ENCODE results near the gene GTPBP1. TPM values are rescaled to one million over a fixed set of nuclear protein-coding genes. Genes with fewer than 3 reads are reported as not detected.

Gene GTPBP1
- total RNA-seq, 4 donors from 2014 or later, result 53.1 to 79.9 (median 72.7) TPM

- intact Hi-C loops (cut with DNase I; ENCODE audit: low total_unique reads), result loop anchor here (10.0 kb wide), 2 partner anchors 103 to 213 kb away; no protein-coding TSS in a partner anchor
- no peak for DNase-seq (ENCODE audit: low spot score in 2 of 2)
- WGBS, 2 donors, result 82 to 85% methylated on average over 11 to 12 of the region's 20 CpGs
- no peak overlapping the region for H3K4me3 ChIP-seq (ENCODE audit: low read depth, poor library complexity, severe bottlenecking)
- no peak for TF ChIP-seq POLR2A (IDR thresholded peaks at IDR 0.05)
- TF ChIP-seq CTCF (IDR thresholded peaks at IDR 0.05), result no peak
Measured at GRCh38 chr22:38761202-38762162, 55.7 kb downstream of the GTPBP1 start.

- 75 to 79% methylated on average over 11 of the region's 11 CpGs for WGBS, 2 donors
- H3K4me3 ChIP-seq (ENCODE audit: low read depth, poor library complexity, severe bottlenecking), result no peak overlapping the region
- intact Hi-C loops (cut with DNase I; ENCODE audit: low total_unique reads), result loop anchor here (10.0 kb wide), 2 partner anchors 102 to 212 kb away; no protein-coding TSS in a partner anchor
- TF ChIP-seq CTCF (IDR thresholded peaks at IDR 0.05) (no peak), POLR2A (IDR thresholded peaks at IDR 0.05) (no peak)
- no peak for DNase-seq (ENCODE audit: low spot score in 2 of 2)
Measured at GRCh38 chr22:38762551-38762983, 56.8 kb downstream of the GTPBP1 start.

GRCh38 chr22:38766076-38766777 is 60.5 kb downstream of the GTPBP1 start:
- DNase-seq (ENCODE audit: low spot score in 2 of 2), result peak; percentile 47 to 91
- TF ChIP-seq POLR2A (IDR thresholded peaks at IDR 0.05) (no peak), CTCF (IDR thresholded peaks at IDR 0.05) (no peak)
- 47 to 50% methylated on average over 11 to 14 of the region's 14 CpGs for WGBS, 2 donors
- H3K4me3 ChIP-seq (ENCODE audit: low read depth, poor library complexity, severe bottlenecking), result no peak overlapping the region
- intact Hi-C loops (cut with DNase I; ENCODE audit: low total_unique reads), result loop anchor here (10.0 kb wide), 2 partner anchors 99 to 209 kb away; no protein-coding TSS in a partner anchor

- 72 to 74% methylated on average over 9 of the region's 9 CpGs for WGBS, 2 donors
- H3K4me3 ChIP-seq (ENCODE audit: low read depth, poor library complexity, severe bottlenecking), result no peak overlapping the region
- intact Hi-C loops (cut with DNase I; ENCODE audit: low total_unique reads), result loop anchor here (10.0 kb wide), 2 partner anchors 97 to 207 kb away; no protein-coding TSS in a partner anchor
- no peak for DNase-seq (ENCODE audit: low spot score in 2 of 2)
- TF ChIP-seq POLR2A (IDR thresholded peaks at IDR 0.05) (no peak), CTCF (IDR thresholded peaks at IDR 0.05) (no peak)
Measured at GRCh38 chr22:38767313-38767712, 61.6 kb downstream of the GTPBP1 start.

GRCh38 chr22:38768036-38768435 is 62.3 kb downstream of the GTPBP1 start:
- H3K4me3 ChIP-seq (ENCODE audit: low read depth, poor library complexity, severe bottlenecking), result no peak overlapping the region
- no peak for TF ChIP-seq CTCF (IDR thresholded peaks at IDR 0.05)
- TF ChIP-seq POLR2A (IDR thresholded peaks at IDR 0.05), result no peak
- DNase-seq (ENCODE audit: low spot score in 2 of 2), result no peak
- intact Hi-C loops (cut with DNase I; ENCODE audit: low total_unique reads), result loop anchor here (10.0 kb wide), 2 partner anchors 97 to 207 kb away; no protein-coding TSS in a partner anchor
- WGBS, 2 donors, result 91 to 97% methylated on average over 11 of the region's 11 CpGs

All from lower leg skin (tissue), 4 donors.